NCI-H187 (cell line): Measurements from ENCODE around the gene ACAA1.
"Not testable (repeated sequence)": the region's sequence is repeated elsewhere in the genome, so short reads cannot be mapped to it uniquely, and the experiment has no call there.

Experiments
- DNase-seq, 2 experiments: peaks; one replicate each; lab custom pipeline; 2025; lab: John Stamatoyannopoulos, UW

Gene ACAA1

GRCh38 chr3:38101811-38102443 is 35.0 kb downstream of the ACAA1 start:
- DNase-seq = no peak

- DNase-seq = no peak
Observed at GRCh38 chr3:38100498-38100897, 36.4 kb downstream of the ACAA1 start.

GRCh38 chr3:38099518-38099917 is 37.4 kb downstream of the ACAA1 start:
- DNase-seq = no peak

- no peak for DNase-seq
Observed at GRCh38 chr3:38098376-38098723, 38.6 kb downstream of the ACAA1 start.

- DNase-seq = no peak
Observed at GRCh38 chr3:38097446-38098375, 39.2 kb downstream of the ACAA1 start.

- DNase-seq = no peak
Observed at GRCh38 chr3:38095669-38096483, 41.1 kb downstream of the ACAA1 start.

GRCh38 chr3:38094999-38095398 is 41.9 kb downstream of the ACAA1 start:
- no peak for DNase-seq

- no peak for DNase-seq
Observed at GRCh38 chr3:38090453-38090852, 46.5 kb downstream of the ACAA1 start.

- no peak for DNase-seq
Observed at GRCh38 chr3:38089163-38089562, 47.8 kb downstream of the ACAA1 start.

GRCh38 chr3:38088126-38089078 is 48.5 kb downstream of the ACAA1 start:
- no peak for DNase-seq

GRCh38 chr3:38087278-38087677 is 49.6 kb downstream of the ACAA1 start:
- DNase-seq = not testable (repeated sequence)

- no peak for DNase-seq
Observed at GRCh38 chr3:38086496-38086895, 50.4 kb downstream of the ACAA1 start.

- DNase-seq = no peak
Observed at GRCh38 chr3:38085943-38086324, 51.0 kb downstream of the ACAA1 start.

GRCh38 chr3:38085311-38085942 is 51.5 kb downstream of the ACAA1 start:
- DNase-seq = no peak

GRCh38 chr3:38084334-38085310 is 52.3 kb downstream of the ACAA1 start:
- no peak for DNase-seq

GRCh38 chr3:38083871-38084333 is 53.0 kb downstream of the ACAA1 start:
- no peak for DNase-seq

GRCh38 chr3:38083254-38083653 is 53.7 kb downstream of the ACAA1 start:
- not testable (repeated sequence) for DNase-seq

- DNase-seq = not testable (repeated sequence)
Observed at GRCh38 chr3:38082296-38082695, 54.6 kb downstream of the ACAA1 start.

- not testable (repeated sequence) for DNase-seq
Observed at GRCh38 chr3:38077073-38077472, 59.9 kb downstream of the ACAA1 start.
